Measurements from ENCODE around the gene MED13L.

Gene MED13L

GRCh38 chr12:115934046-115934445, 343.4 kb downstream of the MED13L start:
- DNase-seq, result no peak

- DNase-seq, result no peak
Measured at GRCh38 chr12:115932066-115932465, 345.4 kb downstream of the MED13L start.

- no peak for DNase-seq
Measured at GRCh38 chr12:115930336-115930735, 347.2 kb downstream of the MED13L start.

GRCh38 chr12:115926037-115926670, 351.3 kb downstream of the MED13L start:
- no peak for DNase-seq

GRCh38 chr12:115923851-115924250, 353.6 kb downstream of the MED13L start:
- no peak for DNase-seq

GRCh38 chr12:115922952-115923564, 354.4 kb downstream of the MED13L start:
- DNase-seq, result no peak

- DNase-seq, result no peak
Measured at GRCh38 chr12:115920395-115921183, 356.9 kb downstream of the MED13L start.

GRCh38 chr12:115918763-115919162, 358.7 kb downstream of the MED13L start:
- no peak for DNase-seq

- DNase-seq, result peak; percentile 16
Measured at GRCh38 chr12:115916910-115917668, 360.4 kb downstream of the MED13L start.

- DNase-seq, result no peak
Measured at GRCh38 chr12:115914122-115914521, 363.4 kb downstream of the MED13L start.

GRCh38 chr12:115912440-115912839, 365.1 kb downstream of the MED13L start:
- DNase-seq, result no peak

- no peak for DNase-seq
Measured at GRCh38 chr12:115911360-115911759, 366.1 kb downstream of the MED13L start.

GRCh38 chr12:115910057-115910456, 367.4 kb downstream of the MED13L start:
- no peak for DNase-seq
